ACHN (cell line): ENCODE measurements around the gene TEX55.
"Not testable (repeated sequence)": the region's sequence is repeated elsewhere in the genome, so short reads cannot be mapped to it uniquely, and the experiment has no call there.

Experiments used
- DNase-seq: peaks from one replicate; pipeline ENCODE4 v3.0.0-alpha.2; 2015
- in situ Hi-C: cut with HindIII; loops from 2 replicates; pipeline ENCODE4 v1.10.0; 2017; ENCODE audit warnings: low sequenced_read_pairs, low pct_ligation_motif_present, low pct_unique_long_range_greater_than_20kb

TEX55 gene

DNA sequence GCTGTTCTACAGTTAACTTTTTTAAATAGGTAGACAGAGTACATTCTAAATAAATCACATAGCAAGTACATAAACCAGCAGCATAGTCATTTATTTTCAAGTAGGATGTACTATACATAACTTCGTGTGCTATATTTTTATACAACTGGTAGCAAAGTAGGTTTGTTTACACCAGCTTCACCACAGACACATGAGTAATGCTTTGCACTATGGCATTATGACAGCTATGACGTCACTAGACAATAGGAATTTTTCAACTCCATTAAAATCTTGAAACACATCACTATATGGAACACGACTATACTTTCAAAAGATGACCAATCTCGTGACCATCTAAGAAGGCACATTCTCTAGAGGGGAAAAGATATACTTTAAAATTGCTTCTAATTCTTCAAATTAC is 3.5 kb downstream of the TEX55 start:
- DNase-seq = no peak
- in situ Hi-C loops = no loop called here

DNA sequence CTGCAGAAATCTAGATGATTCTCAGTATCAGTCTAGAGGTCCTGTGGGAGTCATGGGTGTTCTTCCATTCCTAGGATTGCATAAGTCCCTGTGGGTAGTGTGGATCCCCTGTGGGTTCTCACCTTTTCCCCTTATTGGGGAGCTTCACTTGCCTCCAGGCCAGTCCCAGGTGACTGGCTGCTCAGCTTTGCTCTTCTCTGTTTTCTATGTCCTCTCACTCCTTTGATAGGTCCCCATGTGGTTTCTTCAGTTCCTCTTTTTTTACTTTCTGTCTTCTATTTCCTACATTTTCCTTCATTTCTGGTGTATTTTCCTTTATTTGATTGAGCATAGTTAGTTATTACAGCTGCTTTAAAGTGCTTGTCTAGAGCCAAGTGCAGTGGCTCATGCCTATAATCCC is 10.9 kb downstream of the TEX55 start:
- in situ Hi-C loops = no loop called here

DNA sequence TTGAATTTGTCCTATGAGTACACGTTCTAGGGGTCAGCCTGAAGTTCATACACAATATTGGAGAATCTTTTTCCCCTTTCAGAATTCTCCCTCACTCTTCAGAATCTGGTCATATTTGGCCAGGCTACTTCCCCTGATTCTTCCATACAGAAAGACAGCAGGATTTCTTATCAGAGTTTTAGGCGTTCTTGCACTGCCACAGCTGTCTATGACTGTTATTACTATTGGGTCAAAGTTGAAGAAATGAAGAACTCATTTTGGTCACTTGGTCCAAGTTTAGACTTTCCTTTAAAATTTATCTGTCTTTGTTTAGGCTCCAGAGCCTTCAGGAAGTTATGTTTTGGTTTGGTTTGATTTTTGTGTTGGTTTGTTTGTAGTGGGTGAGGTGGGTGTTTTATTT is 12.0 kb downstream of the TEX55 start:
- in situ Hi-C loops = no loop called here
- no peak for DNase-seq

More for the DNA sequence above, 10.9 kb downstream of the TEX55 start:
- DNase-seq = no peak

DNA sequence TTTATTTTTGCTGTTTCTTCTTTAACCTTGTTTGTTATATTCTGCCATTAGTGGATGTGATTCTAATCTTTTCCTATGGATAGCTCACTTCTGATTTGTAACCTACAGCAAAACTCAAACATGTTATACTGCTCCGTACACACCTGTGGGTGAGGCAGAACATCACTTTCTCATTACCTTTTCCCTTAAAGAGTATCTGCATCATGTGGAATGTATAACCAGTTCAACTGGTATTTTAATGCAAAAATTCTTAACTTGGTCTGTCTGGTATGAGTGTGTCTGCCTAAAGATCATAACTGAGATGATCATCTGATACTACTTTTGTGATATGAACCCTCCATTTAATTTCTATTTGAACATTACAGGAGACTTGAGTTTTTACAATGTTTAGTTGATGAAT is 14.4 kb downstream of the TEX55 start:
- in situ Hi-C loops = no loop called here
- no peak for DNase-seq

DNA sequence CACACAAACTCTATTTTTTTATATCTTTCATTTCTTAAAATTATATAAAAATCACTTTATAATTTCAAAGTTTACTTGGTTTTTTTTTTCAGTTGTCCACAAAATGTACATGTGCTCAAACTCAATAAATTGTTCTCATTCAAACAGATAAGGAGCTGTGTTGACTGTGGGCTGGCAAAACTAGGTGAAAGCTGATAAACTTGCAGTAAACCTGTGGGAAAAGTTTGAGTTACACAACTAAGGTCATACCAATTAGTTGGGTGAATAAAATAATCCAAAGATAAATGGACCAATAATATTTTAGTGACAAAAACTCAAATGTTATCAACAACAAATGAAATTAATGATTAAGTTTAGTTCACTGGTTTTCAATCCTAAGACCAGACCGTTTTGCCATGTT is 14.8 kb downstream of the TEX55 start:
- in situ Hi-C loops = no loop called here
- no peak for DNase-seq

DNA sequence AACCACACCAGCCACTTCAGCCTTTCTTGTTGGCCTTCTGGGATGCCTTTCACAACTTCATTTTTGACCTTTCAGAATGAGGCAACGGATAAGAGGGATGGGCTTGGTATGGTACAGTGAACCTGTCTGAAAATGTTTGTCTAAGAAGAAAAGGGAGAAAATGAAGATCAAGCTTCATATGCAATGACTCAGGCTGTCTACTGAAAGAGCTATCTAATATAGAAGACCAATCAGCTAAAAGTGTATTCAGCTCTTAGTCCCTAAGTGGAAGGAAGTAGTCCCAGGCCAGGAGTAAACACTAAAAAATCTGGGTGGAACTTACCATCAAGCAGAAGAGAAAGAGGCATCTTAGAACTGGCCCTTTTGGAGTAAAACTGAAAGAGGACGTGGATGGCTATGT is 15.3 kb downstream of the TEX55 start:
- DNase-seq = no peak

DNA sequence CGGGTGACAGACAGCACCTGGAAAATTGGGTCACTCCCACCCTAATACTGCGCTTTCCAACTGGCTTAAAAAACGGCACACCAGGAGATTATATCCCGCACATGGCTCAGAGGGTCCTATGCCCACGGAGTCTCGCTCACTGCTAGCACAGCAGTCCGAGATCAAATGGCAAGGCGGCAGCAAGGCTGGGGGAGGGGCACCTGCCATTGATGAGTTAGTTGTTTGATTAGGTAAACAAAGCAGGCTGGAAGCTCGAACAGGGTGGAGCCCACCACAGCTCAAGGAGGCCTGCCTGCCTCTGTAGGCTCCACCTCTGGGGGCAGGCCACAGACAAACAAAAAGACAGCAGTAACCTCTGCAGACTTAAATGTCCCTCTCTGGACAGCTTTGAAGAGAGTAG is 18.8 kb downstream of the TEX55 start:
- DNase-seq, in situ Hi-C loops: not testable (repeated sequence)

More for the DNA sequence above, 15.3 kb downstream of the TEX55 start:
- in situ Hi-C loops = no loop called here

DNA sequence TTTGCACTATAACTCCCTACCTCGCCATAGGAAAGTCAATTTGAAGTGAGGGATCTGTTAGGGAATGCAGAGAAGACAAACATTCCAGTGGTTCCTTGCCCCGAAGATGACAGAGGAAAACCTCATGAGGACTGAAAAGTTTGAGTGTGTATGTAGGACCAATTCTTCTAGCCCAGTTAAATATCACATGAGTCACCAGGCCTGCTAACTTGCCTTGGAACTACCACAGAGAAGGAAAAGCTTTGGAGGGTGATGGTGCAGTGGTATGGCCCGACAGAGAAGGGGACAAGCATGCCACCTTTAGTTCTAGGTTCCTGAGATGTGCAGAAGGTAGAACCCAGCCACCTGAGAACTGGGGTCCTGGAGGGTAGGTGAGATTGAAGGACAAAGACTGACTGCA is 24.9 kb downstream of the TEX55 start:
- DNase-seq = no peak
- in situ Hi-C loops = no loop called here

DNA sequence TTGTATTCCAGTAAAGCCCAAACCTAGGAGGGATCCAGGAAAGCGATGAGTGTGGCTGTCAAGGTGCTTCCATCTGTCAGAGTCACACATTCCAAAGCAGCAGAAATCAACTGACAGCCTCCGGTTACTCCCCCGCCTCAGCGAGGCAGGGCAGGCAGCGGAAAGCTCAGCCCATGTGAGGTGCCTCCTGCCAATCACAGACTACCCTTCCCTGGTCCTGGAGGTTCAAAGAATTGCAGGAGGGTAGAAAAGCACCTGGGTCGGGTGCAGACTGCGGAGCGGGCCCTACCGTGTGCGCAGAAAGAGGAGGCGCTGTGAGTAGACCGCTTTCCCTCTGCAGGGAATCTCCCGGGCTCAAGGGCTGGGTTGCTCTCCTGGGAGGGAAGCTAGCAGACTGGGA is 27.4 kb downstream of the TEX55 start, which contains the start of gene UPK1B:
UPK1B (plus strand) TSS at position 274 of the 400 bp plus-strand sequence. CDS start 13,144 bp downstream, outside the sequence.
- in situ Hi-C loops = no loop called here
- DNase-seq = no peak

DNA sequence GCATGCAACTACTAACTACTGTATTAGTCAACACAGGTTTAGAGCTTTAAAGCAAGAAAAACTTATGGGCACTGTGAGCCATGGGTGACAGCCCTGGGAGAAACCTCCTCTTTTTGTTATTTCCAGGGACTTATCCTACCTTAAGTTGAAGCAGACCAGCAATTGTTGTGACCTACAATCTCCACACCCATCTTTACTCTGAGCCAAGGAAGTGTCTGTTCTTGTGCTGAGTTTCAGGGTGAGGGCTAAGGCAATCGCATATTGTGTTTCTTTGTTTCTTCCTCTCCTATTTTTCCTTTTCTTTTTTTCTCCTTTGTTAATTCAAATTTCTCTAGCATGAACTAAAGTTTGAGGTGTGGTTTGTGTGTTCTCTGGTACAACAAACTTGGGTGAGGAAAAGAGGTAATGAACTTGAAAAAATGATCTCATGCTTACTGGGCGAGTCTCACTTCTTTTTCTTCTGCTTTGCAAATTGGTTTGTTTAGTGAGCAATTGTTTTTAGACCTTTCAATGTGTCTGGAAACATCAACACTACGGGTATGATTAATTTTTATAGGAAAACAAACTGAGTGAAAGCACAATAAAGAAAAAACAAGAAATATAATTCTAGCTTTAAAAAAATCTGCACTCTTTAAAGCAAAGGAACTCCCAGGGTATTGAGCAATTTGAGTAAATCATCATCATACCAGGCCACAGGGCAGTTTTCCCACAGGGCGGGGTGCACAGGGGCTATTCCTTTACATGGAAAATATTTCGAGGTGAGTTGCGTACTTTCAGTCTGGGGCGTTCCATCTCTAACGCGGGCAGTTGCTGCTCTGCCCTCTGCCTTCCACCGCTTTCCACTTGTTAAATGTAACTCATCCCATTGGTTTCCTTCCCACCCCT is 30.1 kb downstream of the TEX55 start:
- no peak for DNase-seq
- in situ Hi-C loops = no loop called here

DNA sequence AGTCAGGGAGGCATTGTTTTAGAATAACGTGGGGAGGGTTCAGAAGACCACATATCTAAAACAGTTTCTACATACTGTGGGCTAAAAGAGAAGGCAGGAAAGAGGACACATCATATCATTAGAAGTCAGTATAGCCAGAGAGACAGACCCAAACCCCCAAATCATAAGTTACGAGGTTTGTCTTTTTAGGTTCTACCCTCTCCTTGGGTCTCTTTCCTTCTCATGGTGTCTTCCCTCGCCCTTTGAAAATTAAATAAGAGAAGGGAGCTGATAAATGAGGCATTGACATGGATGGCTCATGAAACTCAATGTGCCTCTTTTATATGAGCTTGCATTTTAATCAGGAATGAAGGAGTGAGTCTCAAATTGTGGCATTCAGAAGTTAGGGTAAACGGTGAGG is 30.8 kb downstream of the TEX55 start:
- no peak for DNase-seq
- in situ Hi-C loops = no loop called here

DNA sequence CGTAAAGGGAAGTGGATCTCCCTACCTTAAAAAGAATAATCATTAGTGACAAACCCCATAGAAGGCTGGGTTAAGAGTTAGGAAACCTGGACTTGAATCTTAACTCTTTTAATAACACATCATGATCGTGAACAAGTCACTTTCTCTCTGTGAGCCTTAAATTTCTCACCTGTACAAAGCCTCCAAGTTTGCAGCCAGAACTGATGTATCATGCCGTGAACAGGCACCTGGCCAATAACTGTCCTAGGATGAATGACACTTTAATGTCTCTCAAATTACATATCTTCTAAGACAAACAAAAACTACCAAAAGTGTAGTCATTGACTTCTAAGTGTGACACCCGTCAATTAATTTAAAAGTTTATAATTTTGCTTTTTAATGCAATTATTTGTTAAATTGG is 31.4 kb downstream of the TEX55 start:
- DNase-seq = no peak
- in situ Hi-C loops = no loop called here

DNA sequence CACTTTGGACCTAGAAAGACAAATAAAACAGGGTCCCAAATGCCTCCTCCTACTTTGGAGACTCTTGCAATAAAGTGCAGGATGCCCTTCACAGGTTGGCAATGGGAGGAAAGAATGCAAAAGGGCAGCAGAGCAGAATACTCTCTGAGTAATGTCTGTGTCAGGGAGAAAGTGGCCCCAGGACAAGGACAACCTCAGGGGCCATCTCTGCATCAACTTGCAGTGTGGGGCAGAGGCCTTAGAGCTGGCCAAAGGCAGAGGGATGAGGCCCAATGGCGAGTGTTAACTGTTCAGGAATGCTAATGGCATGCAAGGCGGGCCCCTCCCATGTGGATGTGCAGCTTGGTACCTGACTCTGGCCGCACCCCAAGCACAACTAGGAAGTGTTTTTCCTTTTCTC is 35.8 kb downstream of the TEX55 start:
- in situ Hi-C loops = no loop called here

DNA sequence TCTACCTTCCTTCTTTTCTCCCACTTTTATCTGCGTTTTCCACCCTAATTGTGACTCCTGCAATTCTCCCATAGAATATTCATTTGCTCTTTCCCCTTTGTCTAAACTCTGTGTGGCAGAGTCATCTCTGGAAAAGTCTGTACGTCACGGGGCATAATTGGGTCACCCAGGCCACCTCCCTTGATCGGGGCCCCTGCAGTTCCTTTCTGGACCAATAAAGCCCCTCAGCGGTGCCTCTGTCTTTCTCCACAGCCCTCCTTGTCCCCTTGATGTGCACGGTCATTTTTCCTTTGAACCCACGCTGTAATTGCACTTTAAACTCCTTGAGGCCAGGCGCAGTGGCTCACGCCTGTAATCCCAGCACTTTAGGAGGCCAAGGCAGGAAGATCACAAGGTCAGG is 38.1 kb downstream of the TEX55 start:
- DNase-seq = no peak
- in situ Hi-C loops = no loop called here

More for the DNA sequence above, 35.8 kb downstream of the TEX55 start:
- DNase-seq = no peak

DNA sequence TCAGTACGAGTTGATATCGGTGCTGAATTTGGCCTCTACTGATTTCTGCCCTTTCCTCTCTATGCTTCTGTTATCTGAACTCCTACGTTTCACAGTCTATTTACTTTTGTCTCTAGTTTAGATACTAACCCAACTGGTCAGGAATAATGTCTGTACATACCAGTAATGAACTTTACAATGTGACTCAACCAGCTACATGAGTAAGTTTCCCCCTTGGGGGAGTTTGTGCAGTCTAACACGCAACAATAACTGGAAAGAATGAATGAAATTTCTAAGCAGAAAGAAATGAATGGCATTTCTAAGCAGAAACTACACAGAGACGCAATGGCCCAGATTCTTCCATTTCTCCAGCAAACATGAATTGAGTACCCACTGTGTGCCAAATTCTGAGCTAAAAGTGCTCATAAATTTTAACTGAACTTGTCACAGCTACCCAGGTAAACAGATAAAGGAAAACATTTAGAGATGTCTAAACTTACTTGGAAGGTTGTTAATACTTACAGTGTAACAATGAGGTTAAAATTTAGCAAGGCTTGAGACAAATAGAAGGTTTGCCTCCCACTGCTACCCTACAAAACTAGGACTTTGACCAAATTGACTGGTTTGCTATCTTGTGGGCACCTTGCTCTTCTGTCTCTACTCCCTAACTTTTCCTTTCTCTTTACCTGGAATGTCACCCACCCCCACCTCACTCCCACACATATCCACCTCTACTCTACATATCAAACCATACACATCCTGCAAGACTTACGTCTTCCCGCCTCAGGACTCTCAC is 39.0 kb downstream of the TEX55 start:
- DNase-seq = peak; percentile 46
- in situ Hi-C loops = no loop called here

DNA sequence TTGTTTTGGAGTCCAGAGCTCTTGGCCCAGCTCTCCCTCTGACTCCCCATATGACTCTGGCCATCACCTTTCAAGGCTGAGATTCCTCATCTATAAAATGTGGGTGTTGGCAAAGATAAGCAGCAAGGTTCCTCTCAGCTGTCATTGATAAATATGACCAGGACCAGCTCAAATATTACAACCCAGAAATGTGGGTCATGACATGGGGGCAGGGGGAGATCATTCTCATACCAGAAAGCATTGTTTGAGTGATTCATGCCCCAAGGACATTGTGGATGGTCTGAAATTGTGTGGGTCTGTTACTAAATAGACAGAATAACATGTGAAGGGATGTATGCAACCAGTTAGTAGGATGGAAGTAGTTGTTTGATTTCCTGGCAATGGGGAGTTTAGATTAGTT is 41.3 kb downstream of the TEX55 start:
- DNase-seq = no peak
- in situ Hi-C loops = no loop called here

DNA sequence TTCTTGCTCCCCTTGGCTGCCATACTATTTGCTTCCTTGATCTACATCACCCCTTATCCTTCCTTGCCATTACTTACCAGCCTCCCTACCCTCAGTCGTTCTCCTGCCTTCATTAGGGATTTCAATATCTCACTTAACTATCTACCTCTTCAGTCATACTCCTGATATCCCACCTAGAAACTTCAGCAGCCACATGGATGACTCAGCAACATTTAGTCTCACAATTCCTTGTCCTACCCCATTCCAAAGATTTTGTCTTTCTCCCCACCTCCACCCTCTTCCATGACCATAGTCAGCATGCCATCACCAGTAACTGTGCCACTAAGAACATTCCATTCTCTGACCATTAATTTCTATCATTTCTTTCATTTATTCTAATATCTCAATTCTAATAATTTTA is 45.8 kb downstream of the TEX55 start:
- no peak for DNase-seq
- in situ Hi-C loops = no loop called here

DNA sequence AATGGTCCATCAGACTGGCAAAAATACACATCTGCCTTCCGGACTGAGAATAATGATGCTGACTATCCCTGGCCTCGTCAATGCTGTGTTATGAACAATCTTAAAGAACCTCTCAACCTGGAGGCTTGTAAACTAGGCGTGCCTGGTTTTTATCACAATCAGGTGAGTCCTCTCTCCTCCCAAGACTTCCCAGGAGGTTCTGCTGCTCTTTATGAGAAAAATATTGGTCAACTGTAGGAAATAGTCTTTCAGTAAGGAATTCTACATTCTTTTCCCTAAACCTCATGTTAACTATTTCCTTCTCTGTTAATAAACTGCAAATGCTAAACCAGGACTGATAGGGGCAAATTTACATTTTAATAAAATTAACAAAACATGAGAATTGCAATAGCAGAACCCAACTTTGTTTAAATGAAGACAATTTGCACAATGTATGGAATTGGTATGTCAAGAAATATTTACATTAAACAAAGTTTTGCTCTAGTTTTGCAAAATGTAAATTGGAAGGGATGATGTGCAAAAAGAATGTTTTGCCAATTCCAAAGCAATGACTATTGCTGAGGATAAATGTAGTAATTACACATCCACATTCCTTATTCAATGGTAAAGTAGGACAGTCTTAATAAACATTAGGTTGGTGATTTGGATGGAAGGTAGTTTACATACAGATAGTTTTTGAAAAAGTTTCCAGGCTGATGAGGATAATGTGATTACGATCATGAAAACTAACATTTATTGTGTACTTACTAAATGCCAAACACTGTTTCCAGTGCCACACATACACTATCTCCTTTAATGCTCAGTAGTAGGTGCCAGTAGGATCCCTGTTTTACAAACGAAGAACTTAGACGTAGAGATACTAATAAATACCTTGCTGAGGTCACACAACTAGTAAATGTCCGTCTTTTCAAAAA is 48.5 kb downstream of the TEX55 start:
- in situ Hi-C loops = no loop called here
- no peak for DNase-seq

DNA sequence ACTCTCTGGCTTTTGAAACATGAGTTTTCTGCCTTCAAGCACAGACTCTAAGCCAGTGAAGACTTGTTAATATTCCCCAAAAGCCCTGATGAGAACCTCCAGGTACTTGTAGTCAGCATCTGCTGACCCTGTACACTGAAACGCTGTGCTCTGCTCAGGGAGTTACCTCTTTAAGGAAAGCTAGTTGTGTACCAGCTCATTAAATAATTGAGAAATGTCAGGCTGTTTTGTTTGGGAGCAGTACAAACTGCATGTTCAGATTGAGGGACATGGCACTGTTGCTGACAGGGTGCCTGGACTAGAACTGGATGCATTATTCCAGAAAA is 49.1 kb downstream of the TEX55 start:
- DNase-seq = no peak
- in situ Hi-C loops = no loop called here
